NCI-H2107 (cell line): ENCODE measurements around the gene POPDC2.

Experiments
- DNase-seq: peaks from one replicate; lab custom pipeline; 2025; lab: John Stamatoyannopoulos, UW

The POPDC2 gene

DNA sequence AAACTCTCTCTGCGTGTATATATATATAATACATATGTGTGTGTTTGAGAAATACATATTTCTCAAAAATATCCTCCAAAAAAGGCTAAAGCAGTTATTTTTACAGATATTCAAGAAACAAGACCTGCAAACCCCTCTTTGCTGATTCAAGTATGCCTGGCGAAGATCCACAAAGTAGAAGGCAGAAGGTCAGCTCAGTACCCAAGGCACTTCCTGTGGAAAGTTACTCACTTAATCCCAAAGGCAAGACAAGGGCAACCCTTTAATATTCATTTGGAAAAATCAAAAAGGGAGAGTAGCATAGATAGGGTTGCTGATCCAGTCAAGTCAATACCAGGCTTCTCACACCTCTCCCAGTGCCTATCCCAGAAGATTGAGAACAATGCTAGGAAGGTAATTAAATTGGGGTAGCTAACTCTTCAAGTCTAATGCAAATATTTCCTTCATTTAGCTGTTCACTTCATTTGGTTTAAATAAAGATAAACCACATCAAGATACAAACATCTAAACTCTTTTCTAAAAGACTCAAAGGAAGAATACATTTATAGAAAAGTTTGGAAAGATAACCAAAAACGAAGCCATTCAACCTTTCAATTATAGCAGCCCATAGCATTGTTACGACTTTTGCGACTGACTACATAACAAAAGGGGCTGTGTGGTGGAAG lies 9.6 kb upstream of the POPDC2 start:
- no peak for DNase-seq

- no peak for DNase-seq
Measured at GRCh38 chr3:119665954-119666559, 5.7 kb upstream of the POPDC2 start.

DNA sequence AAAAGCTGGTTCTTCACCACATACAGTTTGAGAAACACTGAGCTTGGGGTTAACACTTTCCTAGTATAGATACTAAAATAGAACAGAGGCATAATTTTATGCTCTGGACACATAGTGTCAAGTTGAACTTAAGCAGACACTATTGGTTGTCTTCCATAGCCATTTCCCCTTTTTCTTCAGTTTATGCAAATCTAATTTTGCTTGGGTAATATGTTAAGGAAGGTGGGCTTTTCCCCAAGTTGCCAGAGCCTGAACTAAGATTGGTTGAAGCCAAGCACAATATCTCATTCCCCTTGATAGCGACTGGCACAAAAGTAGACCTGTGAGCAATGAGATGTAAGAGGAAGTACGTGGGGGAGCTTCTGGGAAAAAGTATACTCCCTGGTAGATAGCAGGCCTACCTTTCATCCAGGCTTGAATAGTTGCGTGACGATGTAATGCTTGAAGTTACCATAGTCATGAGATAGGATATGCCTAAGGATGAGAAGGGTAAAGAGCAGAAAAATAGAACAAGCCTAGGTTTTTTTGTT lies 4.5 kb upstream of the POPDC2 start:
- DNase-seq = no peak

GRCh38 chr3:119664370-119664769 lies 4.0 kb upstream of the POPDC2 start:
- DNase-seq = no peak

DNA sequence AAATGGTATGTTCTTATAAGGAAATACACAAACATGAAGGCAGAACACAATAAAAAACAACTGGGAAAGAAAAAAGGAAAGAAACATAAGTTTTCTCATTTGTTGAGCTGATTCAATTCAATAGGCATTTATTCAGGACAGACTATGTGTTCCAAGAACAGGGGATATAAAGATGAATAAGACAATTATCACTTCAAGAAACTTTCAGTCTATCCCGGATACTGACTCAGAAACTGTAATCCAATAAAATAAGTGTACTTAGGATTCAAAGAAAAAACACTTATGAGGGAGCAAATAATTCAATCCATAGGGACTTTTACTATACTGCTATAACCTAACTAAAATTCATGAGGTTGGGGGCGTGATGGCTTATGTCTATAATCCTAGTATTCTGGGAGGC lies 3.5 kb upstream of the POPDC2 start:
- no peak for DNase-seq

DNA sequence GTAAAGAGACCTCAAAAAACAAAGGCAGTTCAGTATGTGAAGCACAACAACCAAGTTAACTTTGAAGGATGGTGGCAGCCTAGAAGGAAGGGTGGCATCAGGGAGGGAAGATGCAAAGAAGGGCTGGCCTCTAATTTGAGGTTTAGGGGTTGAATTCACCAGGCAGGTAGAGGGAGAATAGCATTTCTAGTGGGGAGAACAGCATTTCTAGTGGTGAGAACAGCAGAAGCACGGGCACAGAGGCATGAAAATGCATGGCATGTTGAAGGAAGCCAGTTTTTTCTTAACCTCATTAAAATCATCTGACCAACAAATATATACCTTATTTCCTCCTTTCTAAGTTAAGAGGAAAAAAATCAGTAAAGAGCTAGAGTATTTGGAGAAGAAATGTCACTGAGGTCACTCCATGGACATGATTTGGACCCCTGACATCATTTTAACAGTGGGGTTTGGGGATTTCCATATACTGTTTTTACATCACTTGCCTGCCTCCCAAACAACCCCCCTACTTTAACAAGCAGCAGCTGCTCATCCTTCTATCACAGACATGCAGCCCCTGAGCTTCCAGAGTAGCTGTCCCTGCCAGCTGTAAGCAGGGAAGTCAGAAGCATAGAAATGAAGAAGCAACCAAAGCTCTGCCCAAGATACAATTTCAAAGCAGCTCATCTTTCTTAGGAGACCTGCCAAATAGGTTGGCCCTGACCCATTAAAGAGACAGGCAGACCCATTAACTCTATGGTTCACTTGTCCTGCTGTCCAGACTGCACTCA lies 2.4 kb upstream of the POPDC2 start:
- no peak for DNase-seq

- no peak for DNase-seq
Measured at GRCh38 chr3:119659606-119660291, 640 bp downstream of the POPDC2 start.

- no peak for DNase-seq
Measured at GRCh38 chr3:119658994-119659393, 1.4 kb downstream of the POPDC2 start.

DNA sequence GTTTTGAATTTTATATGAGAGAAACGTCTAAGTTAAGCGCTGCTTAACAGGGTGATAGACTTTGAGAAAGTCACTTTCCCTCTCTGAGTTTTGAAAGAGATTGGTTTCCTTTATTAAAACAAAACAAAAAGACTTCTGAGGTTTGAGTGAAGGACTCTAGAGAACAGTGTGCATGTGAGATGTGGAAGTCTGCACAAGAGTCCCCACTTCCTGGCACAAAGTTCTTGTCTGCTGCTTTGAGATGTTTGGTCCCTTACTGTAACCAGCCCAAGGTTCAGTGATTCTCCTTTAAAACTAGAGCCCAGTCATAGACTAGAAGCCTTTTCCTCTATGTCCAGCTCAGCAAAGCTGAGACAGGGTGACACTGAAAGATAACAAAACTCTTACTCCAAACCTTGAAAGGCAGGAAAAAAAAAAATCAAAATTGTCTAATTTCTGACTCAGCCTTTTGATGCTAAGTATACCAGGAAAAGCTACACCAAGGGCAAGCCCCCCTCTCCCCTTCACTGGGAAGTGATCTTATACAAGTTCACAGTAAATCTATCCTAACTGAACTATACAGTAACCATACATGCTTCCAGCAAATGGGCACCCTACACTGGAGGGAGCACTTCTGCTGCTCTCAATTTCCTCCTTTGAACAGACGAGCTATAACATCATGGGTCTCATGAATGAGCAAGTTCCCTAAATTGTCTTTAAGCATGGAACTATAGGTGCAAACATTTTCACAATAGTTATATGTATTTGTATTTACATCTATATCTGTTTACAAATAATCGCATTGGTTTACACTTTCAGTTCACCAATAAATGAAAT lies 2.3 kb downstream of the POPDC2 start:
- DNase-seq = no peak

DNA sequence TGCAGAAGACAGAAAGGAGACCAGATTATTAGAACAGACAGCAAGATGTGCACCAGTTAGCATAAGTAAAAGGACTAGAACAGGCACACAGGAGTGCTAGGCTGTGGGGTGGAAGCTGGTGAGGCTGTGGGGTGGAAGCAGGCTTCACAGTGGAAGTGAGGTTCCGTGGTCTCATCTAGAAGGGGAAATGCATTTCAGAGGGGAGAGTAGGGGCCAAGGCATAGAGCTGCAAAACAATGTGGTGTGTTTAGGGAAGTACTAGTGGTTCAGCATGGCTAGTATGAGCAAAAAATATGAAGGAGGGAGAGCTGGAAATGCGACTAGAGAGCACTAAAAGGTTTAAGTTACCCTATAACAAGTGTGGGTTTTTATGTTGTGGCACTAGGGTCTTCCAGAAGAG lies 6.5 kb downstream of the POPDC2 start:
- no peak for DNase-seq

DNA sequence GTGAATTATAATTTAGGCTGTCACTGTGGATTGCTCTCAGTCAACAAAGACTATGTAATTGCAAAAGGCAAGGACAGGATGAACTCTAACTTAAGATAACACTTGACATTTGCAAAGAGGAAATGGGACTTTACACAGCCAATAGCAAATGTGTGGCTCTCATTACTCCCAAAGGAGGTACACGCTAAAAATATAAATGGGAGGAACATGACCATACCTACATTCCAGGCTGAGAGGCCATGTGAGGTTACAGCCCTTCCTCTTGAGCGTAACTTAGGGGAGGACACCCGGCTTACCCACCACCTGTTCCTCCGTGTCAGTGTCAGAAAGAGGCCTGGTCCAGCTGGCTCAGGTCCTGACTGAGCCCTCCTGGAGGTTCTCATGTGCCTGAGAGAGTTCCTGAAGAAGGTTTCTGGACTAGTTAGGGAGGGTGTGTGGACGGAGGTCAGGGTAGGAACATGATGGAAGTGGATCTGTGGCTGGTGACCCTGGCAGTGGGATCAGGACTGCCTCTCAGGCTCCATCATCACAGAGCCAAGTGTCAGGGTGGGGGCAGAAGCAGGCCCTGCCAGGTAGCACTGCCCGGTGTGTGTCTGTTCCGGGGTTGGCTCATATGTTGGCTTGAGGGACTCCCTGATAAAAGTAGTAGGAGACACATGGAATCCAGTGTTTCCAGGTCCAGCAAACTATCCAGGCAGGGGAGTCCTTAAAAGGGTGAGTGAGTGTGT lies 7.9 kb downstream of the POPDC2 start:
- DNase-seq = no peak

- DNase-seq = no peak
Measured at GRCh38 chr3:119649761-119650160, 10.6 kb downstream of the POPDC2 start.

DNA sequence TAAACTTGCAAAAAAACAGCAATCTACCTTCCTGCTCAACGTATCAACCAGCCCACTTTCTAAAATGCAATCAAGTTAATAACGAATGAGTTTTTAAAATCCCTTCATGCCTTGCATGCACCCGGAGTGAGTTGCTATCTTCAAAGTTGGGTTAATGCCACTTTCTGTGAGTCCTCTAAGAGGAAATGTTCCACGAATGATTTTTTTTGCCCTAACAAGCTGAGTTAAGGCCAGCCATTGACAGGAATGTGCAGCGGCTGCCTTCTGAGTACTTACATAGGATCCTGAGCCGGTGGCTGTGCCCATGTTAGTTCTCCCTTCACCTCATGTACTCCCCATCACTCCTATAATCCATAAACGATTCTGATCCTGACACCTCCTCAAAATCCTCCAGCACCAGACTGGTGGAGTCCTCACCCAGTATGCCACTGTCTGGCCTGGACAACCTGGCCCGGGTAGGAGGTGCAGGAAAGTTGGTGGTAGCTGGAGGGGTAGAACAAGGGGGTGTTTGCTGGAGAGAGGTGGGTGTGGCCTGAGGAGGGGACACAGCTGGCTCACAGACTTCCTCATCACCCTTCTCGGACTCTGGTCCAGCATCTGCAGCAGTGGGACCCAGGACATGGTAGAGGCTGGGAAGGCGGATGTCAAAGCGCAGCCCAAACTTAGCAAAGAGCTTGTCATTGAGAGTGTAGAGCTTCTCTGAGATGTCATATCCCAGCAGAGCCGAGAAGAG lies 12.4 kb downstream of the POPDC2 start:
- no peak for DNase-seq

DNA sequence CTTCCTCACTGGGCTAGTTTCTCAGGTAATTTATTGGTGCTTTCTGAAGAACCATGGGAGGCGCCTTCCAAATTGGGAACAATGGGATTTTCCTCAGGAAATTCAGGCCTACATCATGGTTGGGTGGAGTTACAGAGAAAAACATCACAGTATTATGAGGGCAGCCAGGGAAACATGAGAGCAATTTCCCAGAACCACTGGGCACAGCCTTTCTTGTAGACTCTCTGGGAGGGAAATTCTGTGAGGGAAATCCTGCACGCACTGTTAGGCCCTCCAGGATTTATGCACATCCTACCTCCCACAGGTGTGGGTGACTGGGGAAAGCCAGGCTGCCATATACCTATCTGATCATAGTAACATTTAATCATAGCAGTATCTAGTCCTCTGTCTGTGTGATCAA lies 13.2 kb downstream of the POPDC2 start:
- no peak for DNase-seq

DNA sequence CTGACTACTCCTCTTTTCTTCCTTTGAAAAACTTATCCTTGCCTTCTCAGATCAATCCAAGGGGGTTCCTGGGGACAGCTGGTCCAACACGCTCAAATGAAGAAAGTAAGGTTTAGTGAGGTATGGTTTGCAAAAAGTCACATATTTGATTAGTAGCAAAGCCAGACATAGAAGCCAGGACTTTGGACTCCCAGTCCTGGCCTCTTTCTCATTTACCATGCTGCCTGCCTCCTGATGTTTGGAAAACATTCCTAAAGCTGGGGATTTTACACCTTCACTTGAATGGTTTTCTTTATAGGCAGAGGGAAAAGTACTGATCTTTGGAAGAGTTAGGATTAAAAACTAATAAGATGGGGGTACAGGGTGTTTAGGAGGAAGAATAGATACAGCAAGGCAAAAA lies 14.6 kb downstream of the POPDC2 start:
- DNase-seq = no peak

DNA sequence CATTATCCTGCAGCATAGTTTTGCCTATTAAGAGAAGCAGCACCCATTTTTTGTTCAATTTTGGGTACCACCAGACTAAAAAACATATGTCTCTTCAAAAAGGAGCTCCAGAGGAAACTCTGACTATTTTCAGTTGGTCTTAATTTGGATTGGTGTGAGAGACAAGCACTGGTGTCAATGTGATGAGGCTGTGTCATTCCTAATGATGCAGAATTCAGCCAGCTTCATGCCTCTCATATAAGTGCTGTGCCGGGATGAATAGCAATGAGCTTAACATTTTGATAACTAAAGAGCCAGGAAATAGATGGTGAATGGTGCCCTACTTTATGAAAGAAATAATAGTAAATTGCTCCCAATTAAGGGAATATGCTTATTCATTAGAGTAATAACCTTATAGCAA lies 15.9 kb downstream of the POPDC2 start:
- no peak for DNase-seq

- no peak for DNase-seq
Measured at GRCh38 chr3:119643528-119643927, 16.9 kb downstream of the POPDC2 start.

GRCh38 chr3:119642746-119643473 lies 17.5 kb downstream of the POPDC2 start:
- DNase-seq = no peak

DNA sequence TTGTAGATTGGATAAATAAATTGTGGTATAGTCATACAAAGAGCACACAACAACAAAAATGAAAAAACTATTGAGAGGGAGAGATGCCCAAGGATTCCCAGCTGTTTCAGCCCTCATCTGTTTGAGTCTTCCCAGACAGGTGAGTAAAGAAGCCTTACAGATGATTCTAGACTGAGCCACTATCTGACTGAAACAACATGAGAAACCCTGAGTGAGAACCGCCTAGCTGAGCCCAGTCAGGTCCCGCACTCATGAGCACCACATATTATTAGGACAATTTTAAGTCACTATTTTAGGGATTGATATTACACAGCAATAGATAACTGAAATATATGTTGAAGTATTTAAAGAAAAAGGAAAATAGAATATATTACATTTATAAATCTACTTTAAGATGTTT lies 19.0 kb downstream of the POPDC2 start:
- no peak for DNase-seq
